Subcutaneous adipose tissue (tissue), 4 donors: ENCODE data around the gene ZNF512. TPM values are rescaled to one million over a fixed set of nuclear protein-coding genes. Genes with fewer than 3 reads are reported as not detected.

Experiments used
- total RNA-seq, 4 donors: library from RNA; depleted of rRNA; stranded (reverse); fragments of >200 nt; gene quantifications; one replicate each; pipeline ENCODE4 v1.1.0, GENCODE V29; 2016
- TF ChIP-seq, protein P1 (sequence below): fragments of 450-650 bp; IDR thresholded peaks from one replicate; pipeline ENCODE4 v1.5.1; 2016; ENCODE audit warnings: low read depth, mild to moderate bottlenecking, control low read depth, antibody characterized with exemption, moderate library complexity

ZNF512 gene, protein sequence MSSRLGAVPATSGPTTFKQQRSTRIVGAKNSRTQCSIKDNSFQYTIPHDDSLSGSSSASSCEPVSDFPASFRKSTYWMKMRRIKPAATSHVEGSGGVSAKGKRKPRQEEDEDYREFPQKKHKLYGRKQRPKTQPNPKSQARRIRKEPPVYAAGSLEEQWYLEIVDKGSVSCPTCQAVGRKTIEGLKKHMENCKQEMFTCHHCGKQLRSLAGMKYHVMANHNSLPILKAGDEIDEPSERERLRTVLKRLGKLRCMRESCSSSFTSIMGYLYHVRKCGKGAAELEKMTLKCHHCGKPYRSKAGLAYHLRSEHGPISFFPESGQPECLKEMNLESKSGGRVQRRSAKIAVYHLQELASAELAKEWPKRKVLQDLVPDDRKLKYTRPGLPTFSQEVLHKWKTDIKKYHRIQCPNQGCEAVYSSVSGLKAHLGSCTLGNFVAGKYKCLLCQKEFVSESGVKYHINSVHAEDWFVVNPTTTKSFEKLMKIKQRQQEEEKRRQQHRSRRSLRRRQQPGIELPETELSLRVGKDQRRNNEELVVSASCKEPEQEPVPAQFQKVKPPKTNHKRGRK
- 10 to 100 TPM; 17.1 to 24.6 (median 21.9) TPM for total RNA-seq

DNA sequence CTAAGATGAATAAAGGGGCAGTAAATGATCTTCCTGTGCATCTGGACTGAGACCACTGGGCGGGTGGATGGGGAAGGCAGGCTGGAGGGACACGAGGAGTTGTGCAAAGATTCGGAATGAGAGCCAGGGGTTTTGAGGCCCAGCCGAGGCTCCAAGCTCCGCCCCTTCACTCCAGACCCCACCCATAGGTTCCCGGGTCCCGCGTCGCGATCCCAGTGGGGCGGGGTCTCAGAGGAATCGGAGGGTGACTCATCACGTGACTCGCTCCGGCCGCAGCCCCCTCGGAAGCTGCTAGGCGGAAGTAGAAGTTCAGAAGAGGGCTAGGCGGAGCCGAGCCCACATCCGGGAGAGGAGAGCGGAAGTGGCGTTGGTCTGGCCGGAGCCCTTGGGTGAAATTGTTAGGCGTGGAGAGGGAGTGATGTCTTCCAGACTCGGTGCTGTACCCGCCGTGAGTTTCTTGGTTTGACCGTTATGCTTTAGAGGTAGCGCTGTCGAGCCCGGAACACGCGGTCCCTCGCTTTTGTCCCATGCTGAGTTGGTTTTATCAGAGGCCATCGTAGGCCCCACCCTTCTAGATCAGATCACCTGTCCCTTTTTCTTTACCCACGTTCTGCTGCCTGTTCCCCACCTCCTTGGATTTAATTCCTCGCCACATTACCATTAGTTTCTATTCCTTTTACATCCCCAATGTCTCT lies at the start of gene ZNF512:
ZNF512 (plus strand) TSS at position 348 of the 695 bp plus-strand sequence; CDS start at position 419, 71 bp downstream.
- TF ChIP-seq, protein P1, sequence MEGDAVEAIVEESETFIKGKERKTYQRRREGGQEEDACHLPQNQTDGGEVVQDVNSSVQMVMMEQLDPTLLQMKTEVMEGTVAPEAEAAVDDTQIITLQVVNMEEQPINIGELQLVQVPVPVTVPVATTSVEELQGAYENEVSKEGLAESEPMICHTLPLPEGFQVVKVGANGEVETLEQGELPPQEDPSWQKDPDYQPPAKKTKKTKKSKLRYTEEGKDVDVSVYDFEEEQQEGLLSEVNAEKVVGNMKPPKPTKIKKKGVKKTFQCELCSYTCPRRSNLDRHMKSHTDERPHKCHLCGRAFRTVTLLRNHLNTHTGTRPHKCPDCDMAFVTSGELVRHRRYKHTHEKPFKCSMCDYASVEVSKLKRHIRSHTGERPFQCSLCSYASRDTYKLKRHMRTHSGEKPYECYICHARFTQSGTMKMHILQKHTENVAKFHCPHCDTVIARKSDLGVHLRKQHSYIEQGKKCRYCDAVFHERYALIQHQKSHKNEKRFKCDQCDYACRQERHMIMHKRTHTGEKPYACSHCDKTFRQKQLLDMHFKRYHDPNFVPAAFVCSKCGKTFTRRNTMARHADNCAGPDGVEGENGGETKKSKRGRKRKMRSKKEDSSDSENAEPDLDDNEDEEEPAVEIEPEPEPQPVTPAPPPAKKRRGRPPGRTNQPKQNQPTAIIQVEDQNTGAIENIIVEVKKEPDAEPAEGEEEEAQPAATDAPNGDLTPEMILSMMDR, result no peak

DNA sequence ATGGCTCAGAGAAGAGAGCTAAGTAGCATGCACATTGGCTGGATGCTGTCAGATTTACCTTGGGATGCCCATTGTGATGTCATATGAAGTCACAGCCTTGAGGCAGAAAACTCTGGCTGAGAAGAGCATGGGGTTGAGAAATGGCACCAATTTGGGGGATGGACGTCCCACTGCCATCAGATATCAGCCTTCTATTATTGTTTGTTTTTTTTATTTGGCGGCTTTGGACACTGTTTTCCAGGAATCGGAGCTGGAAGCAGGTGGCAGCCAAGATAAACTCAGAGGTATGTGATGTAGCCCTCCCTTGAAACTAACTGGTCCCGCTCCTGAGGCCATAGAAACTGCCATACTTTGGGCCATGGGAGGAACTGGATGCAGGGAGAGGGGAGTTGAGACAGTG lies 45.6 kb upstream of the ZNF512 start:
- TF ChIP-seq, protein P1, result no peak

DNA sequence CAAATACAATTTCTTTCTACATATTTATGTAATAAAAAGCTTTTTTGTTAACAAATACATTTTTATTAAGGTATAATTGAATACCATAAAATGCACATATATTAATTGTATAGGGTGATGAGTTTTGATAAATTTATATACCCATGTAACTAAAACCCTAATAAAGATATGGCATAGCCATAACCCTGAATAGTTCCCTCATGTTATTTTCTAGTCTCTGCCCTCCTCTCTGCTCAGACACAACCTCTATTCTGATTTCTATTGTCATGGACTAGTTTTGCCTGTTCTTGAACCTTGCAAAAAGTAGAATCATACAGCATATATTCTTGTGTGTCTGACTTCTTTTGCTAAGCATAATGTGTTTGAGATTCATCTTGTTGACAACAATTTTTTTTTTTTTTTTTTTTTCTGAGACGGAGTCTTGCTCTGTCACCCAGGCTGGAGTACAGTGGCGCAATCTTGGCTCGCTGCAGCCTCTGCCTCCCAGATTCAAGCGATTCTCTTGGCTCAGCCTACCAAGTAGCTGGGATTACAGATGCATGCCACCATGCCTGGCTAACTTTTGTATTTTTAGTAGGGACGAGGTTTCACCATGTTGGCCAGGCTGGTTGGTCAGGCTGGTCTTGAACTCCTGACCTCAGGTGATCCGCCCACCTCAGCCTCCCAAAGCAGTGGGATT lies 38.6 kb upstream of the ZNF512 start:
- TF ChIP-seq, protein P1, result no peak

DNA sequence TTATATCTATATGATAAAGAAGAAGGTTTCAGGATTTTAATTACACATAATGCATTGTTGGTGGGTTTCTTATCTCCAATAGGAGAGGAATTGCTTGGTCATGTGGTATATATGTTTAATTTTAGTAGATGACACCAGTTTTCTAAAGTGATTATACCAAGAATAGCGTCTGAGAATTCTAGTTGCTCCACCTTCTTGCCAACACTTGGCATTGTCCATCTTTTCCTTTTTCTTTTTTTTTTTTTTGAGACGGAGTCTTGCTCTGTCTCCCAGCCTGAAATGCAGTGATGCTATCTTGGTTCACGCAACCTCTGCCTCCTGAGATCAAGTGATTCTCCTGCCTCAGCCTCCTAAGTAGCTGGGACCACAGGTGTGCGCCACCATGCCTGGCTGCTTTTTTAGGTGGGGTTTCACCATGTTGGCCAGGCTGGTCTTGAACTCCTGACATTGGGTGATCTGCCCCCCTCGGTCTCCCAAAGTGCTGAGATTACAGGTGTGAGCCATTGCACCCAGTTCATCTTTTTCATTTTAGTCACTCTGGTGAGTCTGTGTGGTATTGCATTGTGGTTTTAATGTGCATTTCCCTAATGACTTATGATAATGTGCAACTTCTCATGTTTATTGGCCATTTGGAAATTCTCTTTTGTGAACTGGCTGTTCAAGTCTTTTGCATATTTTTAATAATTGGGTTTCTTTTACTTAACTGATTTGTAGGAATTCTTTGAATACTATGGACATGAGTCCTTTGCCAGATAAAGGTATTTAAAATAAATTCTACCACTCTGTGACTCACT lies 37.3 kb upstream of the ZNF512 start:
- TF ChIP-seq, protein P1, result no peak

DNA sequence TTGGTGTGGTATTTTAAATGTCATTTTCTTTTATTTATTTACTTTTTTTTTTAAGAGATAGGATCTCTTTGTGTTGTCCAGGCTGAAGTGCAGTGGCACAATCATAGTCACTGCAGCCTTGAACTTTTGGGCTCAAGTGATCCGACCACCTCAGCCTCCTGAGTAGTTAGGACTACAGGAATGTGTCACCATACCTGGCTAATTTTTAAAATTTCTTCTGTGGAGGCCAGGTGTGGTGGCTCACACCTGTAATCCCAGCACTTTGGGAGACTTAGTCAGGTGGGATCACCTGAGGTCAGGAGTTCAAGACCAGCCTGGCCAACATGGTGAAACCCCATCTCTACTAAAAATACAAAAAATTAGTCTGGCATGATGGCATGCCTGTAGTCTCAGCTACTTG lies 33.5 kb upstream of the ZNF512 start:
- TF ChIP-seq, protein P1, result no peak

DNA sequence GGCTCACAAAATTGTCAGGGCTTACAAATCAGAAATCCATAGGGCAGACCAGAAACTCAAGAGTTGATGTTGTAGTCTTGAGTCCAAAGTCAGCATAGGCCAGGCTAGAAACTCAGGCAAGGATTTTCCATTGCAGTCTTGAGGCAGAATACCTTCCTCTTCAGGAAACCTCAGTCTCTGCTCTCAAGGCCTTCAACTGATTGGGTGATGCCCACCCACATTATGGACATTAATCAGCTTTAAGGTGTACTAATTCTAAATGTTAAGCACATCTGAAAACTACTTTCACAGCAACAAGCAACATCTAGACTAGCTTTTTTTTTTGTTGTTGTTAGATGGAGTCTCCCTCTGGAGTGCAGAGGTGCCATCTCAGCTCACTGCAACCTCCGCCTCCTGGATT lies 31.3 kb upstream of the ZNF512 start:
- TF ChIP-seq, protein P1, result no peak
